K562 (cell line): ENCODE results near the gene ADRM1. TPM values are rescaled to one million over a fixed set of nuclear protein-coding genes. Genes with fewer than 3 reads are reported as not detected.

Experiments used
- ATAC-seq: fragments of 200-7000 bp; cut with Tn5 transposase; 3 replicates; pipeline ENCODE4 v1.9.1; 2020; ENCODE audit warnings: moderate library complexity
- BruUV-seq: library from RNA; stranded (reverse); fragments of 400-500 nt; replicated peaks from 2 replicates; lab custom pipeline; 2021; lab: Mats Ljungman, UMichigan
- CTCF ChIA-PET: fragments of 300-600 bp; formaldehyde crosslinking; extraction: SDS; loops from one replicate; lab custom pipeline; 2021; ENCODE audit warnings: low intra/inter-chr PET ratio; lab: Yijun Ruan, JAX
- POLR2A ChIA-PET: fragments of 300-600, 350-650 bp; sonication (Branson Sonifier 250); formaldehyde crosslinking; extraction: SDS; loops from one replicate; lab custom pipeline; 2021; ENCODE audit warnings: antibody characterized with exemption, inconsistent platforms; lab: Yijun Ruan, JAX
- DNase-seq, 4 experiments: peaks; one replicate each; pipeline versions ENCODE4 v3.0.0 to v3.0.0-alpha.2; 2011 to 2018; ENCODE audit warnings: low spot score in 3 of 4, mixed read lengths in 3 of 4; ENCODE audit errors: extremely low read depth in 1 of 4
- FAIRE-seq: peaks from 2 replicates; lab custom pipeline; 2011; peaks lifted over from hg19 to GRCh38; lab: Jason Lieb, UNC
- H2AFZ ChIP-seq: 2 replicates; pipeline ENCODE4 v1.6.0; 2011; ENCODE audit warnings: low read depth, low read length, control low read depth, inconsistent platforms
- H3K27ac ChIP-seq: fragments of 200-600 bp; 3 replicates; pipeline ENCODE4 v1.8.0; 2011; ENCODE audit warnings: low read depth, mild to moderate bottlenecking, control low read depth, inconsistent platforms, low read length, moderate library complexity, mixed read lengths; ENCODE audit errors: extremely low read depth
- H3K27me3 ChIP-seq, 2 experiments: fragments of 300-600 bp in 1 of 2; 2 replicates in 1 of 2; 3 replicates in 1 of 2; pipeline versions ENCODE4 v1.6.0 to v1.8.0; 2011; ENCODE audit warnings: inconsistent platforms in 2 of 2, low read length in 2 of 2, mild to moderate bottlenecking in 1 of 2, mixed read lengths in 1 of 2, moderate library complexity in 1 of 2; ENCODE audit not compliant: control insufficient read depth in 2 of 2, insufficient read depth in 2 of 2
- H3K36me3 ChIP-seq: fragments of 300-600 bp; 3 replicates; pipeline ENCODE4 v1.8.0; 2011; ENCODE audit warnings: mild to moderate bottlenecking, low read length, inconsistent platforms; ENCODE audit not compliant: control insufficient read depth, insufficient read depth
- H3K4me1 ChIP-seq, 2 experiments: fragments of 200-600 bp in 1 of 2; replicated peaks in 1 of 2; 2 replicates in 1 of 2; 3 replicates in 1 of 2; pipeline versions ENCODE4 v1.5.1 to v1.8.0; 2011; ENCODE audit warnings: inconsistent platforms in 2 of 2, low read length in 2 of 2, mild to moderate bottlenecking in 1 of 2, mixed read lengths in 1 of 2, moderate library complexity in 1 of 2; ENCODE audit not compliant: control insufficient read depth in 2 of 2, insufficient read depth in 2 of 2
- H3K4me2 ChIP-seq: 2 replicates; pipeline ENCODE4 v1.6.1; 2011; ENCODE audit warnings: low read length, control low read depth, inconsistent platforms, mixed read lengths; ENCODE audit not compliant: insufficient read depth
- H3K4me3 ChIP-seq: fragments of 200-600 bp; sonication (generic), shearing (Covaris generic); 2 replicates; pipeline ENCODE4 v1.5.1; 2016; ENCODE audit warnings: control low read depth, inconsistent platforms
- H3K79me2 ChIP-seq: fragments of 200-600 bp; 3 replicates; pipeline ENCODE4 v1.8.0; 2011; ENCODE audit warnings: low read length, inconsistent platforms; ENCODE audit not compliant: control insufficient read depth, insufficient read depth
- H3K9ac ChIP-seq, 2 experiments: 2 replicates each; pipeline versions ENCODE4 v1.6.0 to v1.6.1; 2011; ENCODE audit warnings: low read depth in 2 of 2, low read length in 2 of 2, control low read depth in 1 of 2, inconsistent platforms in 1 of 2, mild to moderate bottlenecking in 1 of 2, mixed read lengths in 1 of 2; ENCODE audit not compliant: insufficient read depth in 1 of 2
- H3K9me1 ChIP-seq: one replicate; pipeline ENCODE4 v1.6.0; 2011; ENCODE audit warnings: inconsistent platforms, mild to moderate bottlenecking, low read length, moderate library complexity; ENCODE audit not compliant: control insufficient read depth, insufficient read depth
- H3K9me3 ChIP-seq: replicated peaks from 2 replicates; pipeline ENCODE4 v1.5.1; 2011; ENCODE audit warnings: low read depth, low read length, inconsistent platforms; ENCODE audit not compliant: control insufficient read depth, insufficient read depth
- H4K20me1 ChIP-seq: replicated peaks from 2 replicates; pipeline ENCODE4 v1.6.1; 2011; ENCODE audit warnings: low read length, inconsistent platforms, mixed read lengths; ENCODE audit not compliant: control insufficient read depth, insufficient read depth
- CHD4 ChIP-seq: fragments of 200-600 bp; sonication (generic); IDR thresholded peaks from 3 replicates; pipeline ENCODE4 v1.6.1; 2012; ENCODE audit warnings: low read depth, mild to moderate bottlenecking, mixed read lengths, low read length, inconsistent platforms; ENCODE audit not compliant: insufficient read depth, insufficient replicate concordance, poor library complexity, severe bottlenecking
- E2F4 ChIP-seq: sonication (generic); formaldehyde crosslinking; IDR thresholded peaks from 2 replicates; pipeline ENCODE4 v1.8.0; 2022; ENCODE audit warnings: mild to moderate bottlenecking, low read depth, missing genetic modification reagents
- KAT2B ChIP-seq: IDR thresholded peaks from one replicate; pipeline ENCODE4 v1.6.1; 2012; ENCODE audit warnings: low read depth, mild to moderate bottlenecking, control low read depth, inconsistent platforms, low read length, moderate library complexity
- L3MBTL2 ChIP-seq: fragments of 450-650 bp; IDR thresholded peaks from 2 replicates; pipeline ENCODE4 v1.6.1; 2016; ENCODE audit warnings: mild to moderate bottlenecking, moderate library complexity
- MYC ChIP-seq, 2 experiments: fragments of 250-450 bp in 1 of 2; sonication (Bioruptor Pico) in 1 of 2; IDR thresholded peaks; 2 replicates each; pipeline versions ENCODE4 v1.5.1 to v1.6.1; 2012 to 2021; ENCODE audit warnings: low read depth in 2 of 2, borderline replicate concordance in 1 of 2, improper control_type of control experiment in 1 of 2, low read length in 1 of 2, mild to moderate bottlenecking in 1 of 2, moderate library complexity in 1 of 2
- SAFB ChIP-seq: fragments of 200-400 bp; formaldehyde crosslinking; IDR thresholded peaks from 2 replicates; pipeline ENCODE4 v1.6.1; 2017; ENCODE audit warnings: low read depth, low read length, borderline replicate concordance
- SIRT6 ChIP-seq: IDR thresholded peaks from one replicate; pipeline ENCODE4 v1.6.1; 2012; ENCODE audit warnings: low read depth, mild to moderate bottlenecking, control low read depth, inconsistent platforms, low read length, moderate library complexity
- ZBTB11 ChIP-seq, 3 experiments: fragments of 200-800 bp in 1 of 3; fragments of 250-450 bp in 1 of 3; fragments of 450-650 bp in 1 of 3; sonication (Bioruptor Pico) in 1 of 3; sonication (Bioruptor generic) in 1 of 3; formaldehyde crosslinking in 1 of 3; IDR thresholded peaks; 2 replicates each; pipeline versions ENCODE4 v1.6.1 to v1.8.0; 2016 to 2022; ENCODE audit warnings: mild to moderate bottlenecking in 2 of 3, missing genetic modification characterization in 2 of 3, missing compliant biosample characterization in 1 of 3, moderate library complexity in 1 of 3
- ZBTB7A ChIP-seq: IDR thresholded peaks from 2 replicates; pipeline ENCODE4 v1.6.1; 2011; ENCODE audit warnings: low read depth, mild to moderate bottlenecking, low read length, moderate library complexity, borderline replicate concordance; ENCODE audit not compliant: control insufficient read depth
- WGBS: fragments of 100-300 bp; shearing (Covaris generic); methylation state at CpG from one replicate; pipeline ENCODE4 v1.1.6; 2016; ENCODE audit warnings: low coverage, mixed read lengths; ENCODE audit not compliant: insufficient coverage; ENCODE audit errors: missing lambda C conversion rate; 5-methylcytosine and 5-hydroxymethylcytosine counted together
- in situ Hi-C: fragments of 300-500 bp; cut with MboI; formaldehyde crosslinking; loops from 4 replicates; pipeline ENCODE4 v1.15.0; 2018; ENCODE audit warnings: inconsistent platforms, mixed read lengths
- intact Hi-C: fragments of 100-400 bp; cut with micrococcal nuclease; formaldehyde crosslinking; loops from 2 replicates; pipeline ENCODE4 v1.14.2; 2022
- polyA plus RNA-seq, 8 experiments: library from polyadenylated mRNA; depleted of rRNA in 4 of 8; stranded (reverse) in 5 of 8; unstranded in 3 of 8; fragments of >200 nt; fragmentation: Nextera tagmentation in 2 of 8; fragmentation: Illumina TruSeq in 1 of 8; extraction: Ambion mirVana in 2 of 8; extraction: Trizol in 1 of 8; gene quantifications; 2 replicates each; pipeline versions ENCODE4 v1.2.1 to v1.2.3, GENCODE V29; 2011 to 2014; ENCODE audit warnings: inconsistent platforms in 1 of 8, missing spikeins in 1 of 8
- total RNA-seq, 7 experiments: library from RNA; depleted of rRNA in 6 of 7; stranded (reverse); fragments of >200 nt in 6 of 7; fragmentation: Illumina TruSeq in 2 of 7; extraction: Trizol in 2 of 7; gene quantifications; 2 replicates each; pipeline versions ENCODE4 v1.2.1 to v1.2.3, GENCODE V29; 2011 to 2021; ENCODE audit warnings: low replicate concordance in 1 of 7
- TF ChIP-seq, protein P1 (sequence below): fragments of 250-450 bp; sonication (Bioruptor Pico); IDR thresholded peaks from 2 replicates; pipeline ENCODE4 v1.5.0; 2020; ENCODE audit warnings: mild to moderate bottlenecking, borderline replicate concordance
- TF ChIP-seq, protein P2 (sequence below): fragments of 250-450 bp; sonication (Bioruptor Pico); IDR thresholded peaks from 2 replicates; pipeline ENCODE4 v1.4.0; 2020

Gene ADRM1
- total and polyA plus RNA-seq, 9 of the 15 experiments (the other 6 are each of a cell fraction or from before 2014, with no cell fraction given), result 5.0 to 223 (median 67.4) TPM

GRCh38 chr20:62333820-62334595 is 31.2 kb downstream of the ADRM1 start:
- Histone ChIP-seq H3K27me3 (no peaks in the 10 kb centered on the region), H3K4me1 (peaks cover 0 to 25% of the 10 kb centered on the region in 2 experiments; a peak in 1 of 5 replicates), H3K9me3 (no peaks in the 10 kb centered on the region), H3K27ac (no peak overlapping the region), H4K20me1 (no peaks in the 10 kb centered on the region), H3K9me1 (no peaks in the 10 kb centered on the region), H3K36me3 (peaks cover 90% of the 10 kb centered on the region; the same call in 2 of the 3 replicates), H3K9ac (no peak overlapping the region), H3K4me3 (no peak overlapping the region), H3K79me2 (no peaks in the 10 kb centered on the region), H3K4me2 (no peak overlapping the region), H2AFZ (no peak overlapping the region)
- WGBS, result 87% methylated on average over 21 of the region's 37 CpGs
- ChIA-PET POLR2A (interaction anchor here (1.6 kb wide), 1 partner anchor 11 kb away, joined by 3 read pairs; no protein-coding TSS in a partner anchor), CTCF (no interaction called here)
- ATAC-seq (no peak), DNase-seq (no peak), FAIRE-seq (no peak)
- BruUV-seq, result no TSS peak
- in situ Hi-C loops, result no loop called here
- intact Hi-C loops, result no loop called here
- TF ChIP-seq, protein P1, sequence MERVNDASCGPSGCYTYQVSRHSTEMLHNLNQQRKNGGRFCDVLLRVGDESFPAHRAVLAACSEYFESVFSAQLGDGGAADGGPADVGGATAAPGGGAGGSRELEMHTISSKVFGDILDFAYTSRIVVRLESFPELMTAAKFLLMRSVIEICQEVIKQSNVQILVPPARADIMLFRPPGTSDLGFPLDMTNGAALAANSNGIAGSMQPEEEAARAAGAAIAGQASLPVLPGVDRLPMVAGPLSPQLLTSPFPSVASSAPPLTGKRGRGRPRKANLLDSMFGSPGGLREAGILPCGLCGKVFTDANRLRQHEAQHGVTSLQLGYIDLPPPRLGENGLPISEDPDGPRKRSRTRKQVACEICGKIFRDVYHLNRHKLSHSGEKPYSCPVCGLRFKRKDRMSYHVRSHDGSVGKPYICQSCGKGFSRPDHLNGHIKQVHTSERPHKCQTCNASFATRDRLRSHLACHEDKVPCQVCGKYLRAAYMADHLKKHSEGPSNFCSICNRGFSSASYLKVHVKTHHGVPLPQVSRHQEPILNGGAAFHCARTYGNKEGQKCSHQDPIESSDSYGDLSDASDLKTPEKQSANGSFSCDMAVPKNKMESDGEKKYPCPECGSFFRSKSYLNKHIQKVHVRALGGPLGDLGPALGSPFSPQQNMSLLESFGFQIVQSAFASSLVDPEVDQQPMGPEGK (CRISPR knock-in tag), result no peak
- TF ChIP-seq, protein P2, sequence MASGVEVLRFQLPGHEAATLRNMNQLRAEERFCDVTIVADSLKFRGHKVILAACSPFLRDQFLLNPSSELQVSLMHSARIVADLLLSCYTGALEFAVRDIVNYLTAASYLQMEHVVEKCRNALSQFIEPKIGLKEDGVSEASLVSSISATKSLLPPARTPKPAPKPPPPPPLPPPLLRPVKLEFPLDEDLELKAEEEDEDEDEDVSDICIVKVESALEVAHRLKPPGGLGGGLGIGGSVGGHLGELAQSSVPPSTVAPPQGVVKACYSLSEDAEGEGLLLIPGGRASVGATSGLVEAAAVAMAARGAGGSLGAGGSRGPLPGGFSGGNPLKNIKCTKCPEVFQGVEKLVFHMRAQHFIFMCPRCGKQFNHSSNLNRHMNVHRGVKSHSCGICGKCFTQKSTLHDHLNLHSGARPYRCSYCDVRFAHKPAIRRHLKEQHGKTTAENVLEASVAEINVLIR (CRISPR knock-in tag), result no peak
- TF ChIP-seq SIRT6, result no peak
- TF ChIP-seq E2F4 (CRISPR knock-in tag), result no peak
- TF ChIP-seq SAFB, result no peak
- TF ChIP-seq ZBTB7A, result no peak
- no peak for TF ChIP-seq ZBTB11 (CRISPR knock-in tag; IDR thresholded peaks at IDR 0.05)
- TF ChIP-seq KAT2B, result no peak
- TF ChIP-seq L3MBTL2, result no peak
- no peak for TF ChIP-seq CHD4
- TF ChIP-seq MYC (IDR thresholded peaks at IDR 0.05; ENCODE audit: low read depth, low read length), result no peak
- no peak for TF ChIP-seq MYC (CRISPR knock-in tag; IDR thresholded peaks at IDR 0.05; ENCODE audit: borderline replicate concordance, low read depth)
